Measurements from ENCODE around the gene POTED.
"Not testable (repeated sequence)": the region's sequence is repeated elsewhere in the genome, so short reads cannot be mapped to it uniquely, and the experiment has no call there.

POTED gene

GRCh38 chr21:13609477-13609876, at the start of gene POTED:
POTED (plus strand) TSS chr21:13609777; CDS start chr21:13610229, 452 bp downstream.
- DNase-seq, result not testable (repeated sequence)

GRCh38 chr21:13650101-13650500, 40.5 kb downstream of the POTED start:
- DNase-seq, result not testable (repeated sequence)

GRCh38 chr21:13651746-13652145, 42.2 kb downstream of the POTED start:
- not testable (repeated sequence) for DNase-seq

Measured in activated naive CD4-positive, alpha-beta T cell treated with Interleukin-2 at 50 U/mL for 16 hours (primary cell).